ENCODE results near the gene FOXO1.

Gene FOXO1

GRCh38 chr13:40626977-40627376 lies 39.5 kb downstream of the FOXO1 start:
- no peak for DNase-seq (ENCODE audit: low read depth)
- TF ChIP-seq, protein P1, sequence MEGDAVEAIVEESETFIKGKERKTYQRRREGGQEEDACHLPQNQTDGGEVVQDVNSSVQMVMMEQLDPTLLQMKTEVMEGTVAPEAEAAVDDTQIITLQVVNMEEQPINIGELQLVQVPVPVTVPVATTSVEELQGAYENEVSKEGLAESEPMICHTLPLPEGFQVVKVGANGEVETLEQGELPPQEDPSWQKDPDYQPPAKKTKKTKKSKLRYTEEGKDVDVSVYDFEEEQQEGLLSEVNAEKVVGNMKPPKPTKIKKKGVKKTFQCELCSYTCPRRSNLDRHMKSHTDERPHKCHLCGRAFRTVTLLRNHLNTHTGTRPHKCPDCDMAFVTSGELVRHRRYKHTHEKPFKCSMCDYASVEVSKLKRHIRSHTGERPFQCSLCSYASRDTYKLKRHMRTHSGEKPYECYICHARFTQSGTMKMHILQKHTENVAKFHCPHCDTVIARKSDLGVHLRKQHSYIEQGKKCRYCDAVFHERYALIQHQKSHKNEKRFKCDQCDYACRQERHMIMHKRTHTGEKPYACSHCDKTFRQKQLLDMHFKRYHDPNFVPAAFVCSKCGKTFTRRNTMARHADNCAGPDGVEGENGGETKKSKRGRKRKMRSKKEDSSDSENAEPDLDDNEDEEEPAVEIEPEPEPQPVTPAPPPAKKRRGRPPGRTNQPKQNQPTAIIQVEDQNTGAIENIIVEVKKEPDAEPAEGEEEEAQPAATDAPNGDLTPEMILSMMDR (IDR thresholded peaks at IDR 0.05; ENCODE audit: insufficient read depth, low read depth, low read length, missing control alignments), result no peak
- H3K4me3 ChIP-seq (ENCODE audit: low read depth, low read length), result no peak overlapping the region

DNA sequence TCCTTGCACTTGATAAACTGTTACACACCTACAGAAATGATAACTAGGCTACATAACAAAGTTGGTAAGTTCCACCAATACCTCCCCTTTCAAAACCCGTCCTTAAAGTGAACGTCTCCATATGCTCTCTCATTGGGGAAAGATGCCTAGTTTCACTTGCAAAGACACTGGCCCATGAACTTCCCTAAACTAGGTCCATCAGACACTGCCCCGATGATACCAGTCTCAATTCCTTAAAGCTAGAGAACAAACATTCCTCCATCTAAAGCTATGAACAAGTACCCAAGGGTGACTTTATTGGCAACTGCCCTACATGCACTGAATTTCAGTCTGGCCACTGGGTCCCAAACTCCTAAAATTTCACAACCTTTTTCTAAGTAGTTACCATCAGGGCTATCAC lies 39.9 kb downstream of the FOXO1 start:
- no peak overlapping the region for H3K4me3 ChIP-seq (ENCODE audit: low read depth, low read length)
- no peak for DNase-seq (ENCODE audit: low read depth)
- TF ChIP-seq, protein P1 (IDR thresholded peaks at IDR 0.05; ENCODE audit: insufficient read depth, low read depth, low read length, missing control alignments), result no peak

GRCh38 chr13:40624986-40625385 lies 41.5 kb downstream of the FOXO1 start:
- TF ChIP-seq, protein P1 (IDR thresholded peaks at IDR 0.05; ENCODE audit: insufficient read depth, low read depth, low read length, missing control alignments), result no peak
- DNase-seq (ENCODE audit: low read depth), result no peak
- H3K4me3 ChIP-seq (ENCODE audit: low read depth, low read length), result no peak overlapping the region

GRCh38 chr13:40624383-40624782 lies 42.1 kb downstream of the FOXO1 start:
- no peak overlapping the region for H3K4me3 ChIP-seq (ENCODE audit: low read depth, low read length)
- TF ChIP-seq, protein P1 (IDR thresholded peaks at IDR 0.05; ENCODE audit: insufficient read depth, low read depth, low read length, missing control alignments), result no peak
- DNase-seq (ENCODE audit: low read depth), result no peak

DNA sequence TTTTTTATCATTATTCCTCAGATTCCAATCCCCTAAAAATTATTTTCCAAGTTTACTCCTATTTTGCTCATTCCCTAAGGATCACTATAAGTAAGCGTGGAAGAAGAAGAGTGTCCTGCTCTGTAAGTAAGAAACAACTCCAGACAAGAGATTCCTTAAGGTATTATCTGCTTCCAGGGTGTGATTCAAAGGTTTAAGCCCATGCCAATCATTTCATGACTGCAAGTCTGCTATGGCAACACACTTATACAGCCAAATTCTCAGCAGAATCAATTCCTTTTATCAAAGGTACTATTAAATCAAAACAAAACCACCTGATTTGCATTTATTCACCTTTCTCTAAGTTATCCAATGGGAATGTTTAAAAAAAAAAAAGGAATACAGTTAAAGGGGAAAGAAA lies 43.7 kb downstream of the FOXO1 start:
- TF ChIP-seq, protein P1 (IDR thresholded peaks at IDR 0.05; ENCODE audit: insufficient read depth, low read depth, low read length, missing control alignments), result no peak
- no peak for DNase-seq (ENCODE audit: low read depth)
- H3K4me3 ChIP-seq (ENCODE audit: low read depth, low read length), result no peak overlapping the region

GRCh38 chr13:40622246-40622645 lies 44.2 kb downstream of the FOXO1 start:
- DNase-seq (ENCODE audit: low read depth), result no peak
- no peak overlapping the region for H3K4me3 ChIP-seq (ENCODE audit: low read depth, low read length)
- TF ChIP-seq, protein P1 (IDR thresholded peaks at IDR 0.05; ENCODE audit: insufficient read depth, low read depth, low read length, missing control alignments), result no peak

DNA sequence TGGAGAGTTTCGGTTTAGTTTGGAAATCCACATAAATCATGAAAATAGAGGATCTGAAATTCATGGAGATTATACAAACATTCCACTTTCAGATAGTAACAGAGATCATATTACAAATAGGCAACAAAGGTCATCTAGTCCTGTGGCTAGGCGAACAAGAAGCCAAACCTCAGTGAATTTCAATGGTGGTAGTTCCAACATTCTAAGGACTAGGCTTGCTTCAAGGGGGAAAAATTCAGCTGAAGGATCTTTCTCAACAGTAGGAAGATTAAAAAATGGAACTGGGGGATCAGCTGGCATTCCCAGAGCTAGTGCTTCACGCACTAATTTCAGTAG lies 47.0 kb downstream of the FOXO1 start:
- TF ChIP-seq, protein P1 (IDR thresholded peaks at IDR 0.05; ENCODE audit: insufficient read depth, low read depth, low read length, missing control alignments), result no peak
- no peak overlapping the region for H3K4me3 ChIP-seq (ENCODE audit: low read depth, low read length)
- no peak for DNase-seq (ENCODE audit: low read depth)
